ENCODE measurements around the gene MED12L.

Gene MED12L

DNA sequence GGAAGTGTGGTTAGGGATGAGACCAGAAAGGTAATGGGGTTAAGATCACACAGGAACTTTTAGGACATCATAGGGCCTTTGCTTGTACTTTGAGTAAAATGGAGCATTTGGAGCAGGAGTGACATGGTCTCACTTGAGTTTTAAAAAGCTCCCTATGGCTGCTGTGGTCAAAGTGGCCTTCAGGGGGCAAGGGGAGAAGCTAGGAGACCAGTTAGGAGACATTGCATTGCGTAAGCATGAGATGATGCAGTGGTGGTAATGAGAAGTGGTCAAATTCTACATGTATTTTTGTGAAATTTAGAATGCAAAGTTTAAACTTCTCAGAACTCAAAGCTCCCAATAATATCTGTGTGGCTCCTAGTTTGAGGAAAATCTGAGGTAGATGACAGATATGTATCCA is 27.9 kb downstream of the MED12L start:
- TF ChIP-seq, protein P1, sequence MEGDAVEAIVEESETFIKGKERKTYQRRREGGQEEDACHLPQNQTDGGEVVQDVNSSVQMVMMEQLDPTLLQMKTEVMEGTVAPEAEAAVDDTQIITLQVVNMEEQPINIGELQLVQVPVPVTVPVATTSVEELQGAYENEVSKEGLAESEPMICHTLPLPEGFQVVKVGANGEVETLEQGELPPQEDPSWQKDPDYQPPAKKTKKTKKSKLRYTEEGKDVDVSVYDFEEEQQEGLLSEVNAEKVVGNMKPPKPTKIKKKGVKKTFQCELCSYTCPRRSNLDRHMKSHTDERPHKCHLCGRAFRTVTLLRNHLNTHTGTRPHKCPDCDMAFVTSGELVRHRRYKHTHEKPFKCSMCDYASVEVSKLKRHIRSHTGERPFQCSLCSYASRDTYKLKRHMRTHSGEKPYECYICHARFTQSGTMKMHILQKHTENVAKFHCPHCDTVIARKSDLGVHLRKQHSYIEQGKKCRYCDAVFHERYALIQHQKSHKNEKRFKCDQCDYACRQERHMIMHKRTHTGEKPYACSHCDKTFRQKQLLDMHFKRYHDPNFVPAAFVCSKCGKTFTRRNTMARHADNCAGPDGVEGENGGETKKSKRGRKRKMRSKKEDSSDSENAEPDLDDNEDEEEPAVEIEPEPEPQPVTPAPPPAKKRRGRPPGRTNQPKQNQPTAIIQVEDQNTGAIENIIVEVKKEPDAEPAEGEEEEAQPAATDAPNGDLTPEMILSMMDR (IDR thresholded peaks at IDR 0.05; ENCODE audit: insufficient read depth, low read depth, low read length, missing control alignments), result no peak
- no peak overlapping the region for H3K4me3 ChIP-seq (ENCODE audit: low read length)
- DNase-seq (ENCODE audit: low read depth), result no peak

DNA sequence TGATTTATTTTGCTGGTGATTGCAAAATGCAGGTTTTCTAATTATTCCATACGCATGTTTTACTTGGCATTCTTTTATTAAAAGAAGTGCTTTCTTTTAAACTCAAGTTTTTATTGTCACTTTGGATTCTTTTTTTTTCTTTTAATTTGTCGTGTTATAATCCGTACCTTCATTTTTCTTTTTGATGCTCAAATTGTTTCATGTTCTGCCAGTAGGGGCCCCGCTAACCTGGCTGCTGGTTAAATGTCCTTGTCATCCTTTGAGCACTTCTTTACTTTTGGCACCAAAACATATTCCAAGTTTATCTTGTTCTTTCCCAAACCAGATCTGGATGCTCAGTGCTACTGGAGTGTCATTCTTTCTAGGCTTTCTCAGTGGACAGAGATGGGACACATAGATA is 31.6 kb downstream of the MED12L start:
- TF ChIP-seq, protein P1 (IDR thresholded peaks at IDR 0.05; ENCODE audit: insufficient read depth, low read depth, low read length, missing control alignments), result peak; percentile 8
- DNase-seq (ENCODE audit: low read depth), result no peak
- no peak overlapping the region for H3K4me3 ChIP-seq (ENCODE audit: low read length)

DNA sequence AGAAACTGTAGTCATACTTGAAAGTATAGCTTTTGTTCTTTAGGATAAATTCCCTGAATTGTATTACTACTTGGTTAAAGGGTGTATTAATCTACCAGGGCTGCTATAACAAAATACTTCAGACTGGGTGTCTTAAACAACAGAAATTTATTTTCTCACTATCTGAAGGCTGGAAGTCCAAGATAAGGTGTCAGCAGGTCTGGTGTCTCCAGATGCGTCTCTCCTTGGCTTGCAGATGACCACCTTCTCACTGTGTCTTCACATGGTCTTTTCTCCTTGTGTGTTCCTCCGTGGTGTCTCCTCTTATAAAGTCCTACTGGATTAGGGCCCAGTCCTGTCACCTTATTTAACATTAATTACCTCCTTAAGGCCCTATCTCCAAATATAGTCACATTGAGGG is 33.7 kb downstream of the MED12L start:
- H3K4me3 ChIP-seq (ENCODE audit: low read length), result no peak overlapping the region
- TF ChIP-seq, protein P1 (IDR thresholded peaks at IDR 0.05; ENCODE audit: insufficient read depth, low read depth, low read length, missing control alignments), result no peak
- DNase-seq (ENCODE audit: low read depth), result no peak

DNA sequence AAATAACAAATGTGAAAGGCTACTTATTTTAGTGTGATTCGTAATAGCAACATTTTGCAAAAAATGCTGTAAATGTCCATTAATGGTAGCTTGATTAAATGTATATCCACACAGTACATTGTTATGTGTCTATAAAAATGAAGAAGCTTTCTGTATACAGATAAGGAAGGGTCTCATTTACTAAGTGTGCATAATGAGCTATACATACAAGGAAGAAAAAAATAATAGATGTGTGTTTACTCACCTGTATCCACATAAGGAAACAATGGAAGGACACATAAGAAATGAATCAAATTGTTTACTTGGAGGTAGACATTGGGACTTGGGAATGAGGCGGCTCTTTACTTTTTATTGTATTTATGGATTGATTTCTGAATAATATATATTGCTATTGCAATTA is 34.9 kb downstream of the MED12L start:
- DNase-seq (ENCODE audit: low read depth), result no peak
- H3K4me3 ChIP-seq (ENCODE audit: low read length), result no peak overlapping the region
- TF ChIP-seq, protein P1 (IDR thresholded peaks at IDR 0.05; ENCODE audit: insufficient read depth, low read depth, low read length, missing control alignments), result no peak

DNA sequence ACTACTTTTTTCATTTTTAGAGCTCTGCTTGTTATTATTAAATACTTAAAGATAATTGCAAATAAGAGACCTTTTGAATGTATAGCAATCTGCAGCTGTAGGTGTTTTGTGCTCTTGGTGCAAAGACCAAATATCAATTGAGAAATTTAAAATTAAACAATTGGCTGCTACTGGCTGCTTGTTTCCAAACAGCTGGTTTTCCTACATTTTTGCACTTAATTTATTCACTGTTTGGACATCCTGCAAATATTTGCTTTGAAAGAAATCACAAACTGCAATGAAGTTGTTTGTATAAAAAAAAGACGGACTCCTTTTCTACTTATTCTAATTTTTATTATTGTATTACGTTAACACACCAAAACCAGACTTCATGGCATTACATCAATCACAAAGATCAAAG is 35.6 kb downstream of the MED12L start:
- H3K4me3 ChIP-seq (ENCODE audit: low read length), result no peak overlapping the region
- TF ChIP-seq, protein P1 (IDR thresholded peaks at IDR 0.05; ENCODE audit: insufficient read depth, low read depth, low read length, missing control alignments), result no peak
- DNase-seq (ENCODE audit: low read depth), result no peak

DNA sequence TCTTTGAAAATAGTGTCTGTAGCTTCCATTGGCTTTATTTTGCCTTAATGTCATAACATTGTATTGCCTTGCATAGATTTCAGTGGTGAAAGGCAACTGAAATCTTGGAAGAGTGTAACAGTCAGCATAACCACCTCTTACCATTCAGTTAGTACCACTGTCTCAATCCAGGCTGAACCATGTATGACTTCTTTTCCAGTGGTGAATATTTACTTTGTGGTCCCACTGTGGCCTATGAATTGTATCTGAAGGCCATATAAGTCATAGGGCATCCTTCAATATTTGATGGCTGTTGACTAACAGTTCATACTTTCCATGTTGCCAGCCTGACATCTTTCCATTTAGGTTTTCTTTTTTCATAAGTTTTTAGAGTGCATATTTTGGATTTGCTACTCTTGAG is 38.4 kb downstream of the MED12L start:
- TF ChIP-seq, protein P1 (IDR thresholded peaks at IDR 0.05; ENCODE audit: insufficient read depth, low read depth, low read length, missing control alignments), result no peak
- no peak overlapping the region for H3K4me3 ChIP-seq (ENCODE audit: low read length)

DNA sequence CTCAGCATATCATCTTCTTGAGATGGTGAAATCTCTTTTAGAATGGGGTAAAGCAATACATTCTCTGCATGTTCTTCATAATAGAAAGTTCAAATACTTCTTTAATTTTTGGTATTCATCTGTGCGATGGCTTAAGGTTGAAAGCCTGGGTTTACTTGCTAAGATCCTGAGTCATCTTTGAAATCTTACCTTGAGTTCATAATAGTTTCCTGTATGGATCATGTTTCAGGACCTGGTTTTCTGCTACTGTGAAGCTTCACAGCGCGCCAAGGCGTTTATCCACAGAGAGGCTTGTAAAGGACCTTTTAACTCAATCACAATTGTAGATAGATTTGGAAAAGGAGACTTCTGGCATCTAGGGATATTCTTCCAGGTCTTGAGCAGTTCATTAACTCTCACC is 39.0 kb downstream of the MED12L start:
- TF ChIP-seq, protein P1 (IDR thresholded peaks at IDR 0.05; ENCODE audit: insufficient read depth, low read depth, low read length, missing control alignments), result no peak
- DNase-seq (ENCODE audit: low read depth), result peak; percentile 68
- H3K4me3 ChIP-seq (ENCODE audit: low read length), result no peak overlapping the region

More for the DNA sequence above, 38.4 kb downstream of the MED12L start:
- no peak for DNase-seq (ENCODE audit: low read depth)

All from epithelial cell of esophagus (primary cell).